H9 (cell line): ENCODE data around the gene BEGAIN. TPM values are rescaled to one million over a fixed set of nuclear protein-coding genes. Genes with fewer than 3 reads are reported as not detected.

Source experiments
- DNase-seq: peaks from one replicate; pipeline ENCODE4 v3.0.0-alpha.2; 2017
- H2AFZ ChIP-seq: one replicate; pipeline ENCODE4 v1.6.1; 2013; ENCODE audit warnings: mild to moderate bottlenecking, low read length, control low read depth, moderate library complexity
- H2AK5ac ChIP-seq: 2 replicates; pipeline ENCODE4 v1.6.1; 2013; ENCODE audit warnings: low read length, control low read depth, mixed read lengths; ENCODE audit not compliant: insufficient read length
- H2BK120ac ChIP-seq: one replicate; pipeline ENCODE4 v1.6.1; 2013; ENCODE audit warnings: low read depth, mild to moderate bottlenecking, low read length, control low read depth, inconsistent platforms; ENCODE audit not compliant: poor library complexity, severe bottlenecking
- H2BK12ac ChIP-seq: 2 replicates; pipeline ENCODE4 v1.6.1; 2013; ENCODE audit warnings: low read length, control low read depth, mixed read lengths, low read depth; ENCODE audit not compliant: insufficient read length
- H2BK15ac ChIP-seq: 2 replicates; pipeline ENCODE4 v1.6.1; 2013; ENCODE audit warnings: low read depth, low read length, control low read depth
- H2BK20ac ChIP-seq: one replicate; pipeline ENCODE4 v1.6.1; 2013; ENCODE audit warnings: low read depth, mild to moderate bottlenecking, low read length, control low read depth, inconsistent platforms; ENCODE audit not compliant: poor library complexity, severe bottlenecking
- H2BK5ac ChIP-seq: 2 replicates; pipeline ENCODE4 v1.6.1; 2013; ENCODE audit warnings: low read length, control low read depth, mixed read lengths; ENCODE audit not compliant: insufficient read length
- H3K14ac ChIP-seq: 2 replicates; pipeline ENCODE4 v1.6.1; 2013; ENCODE audit warnings: low read length, control low read depth; ENCODE audit not compliant: insufficient read depth
- H3K18ac ChIP-seq: 2 replicates; pipeline ENCODE4 v1.6.1; 2013; ENCODE audit warnings: low read depth, mild to moderate bottlenecking, mixed read lengths, low read length, control low read depth; ENCODE audit not compliant: insufficient read length
- H3K23ac ChIP-seq: 2 replicates; pipeline ENCODE4 v1.6.1; 2013; ENCODE audit warnings: low read length, control low read depth, mixed read lengths, low read depth; ENCODE audit not compliant: insufficient read length
- H3K23me2 ChIP-seq: 2 replicates; pipeline ENCODE4 v1.6.1; 2013; ENCODE audit warnings: low read depth, mild to moderate bottlenecking, mixed read lengths, low read length, control low read depth; ENCODE audit not compliant: insufficient read length, poor library complexity, severe bottlenecking
- H3K27ac ChIP-seq: 2 replicates; pipeline ENCODE4 v1.5.1; 2013; ENCODE audit warnings: low read length, control low read depth, mixed read lengths, low read depth; ENCODE audit not compliant: insufficient read length
- H3K27me3 ChIP-seq: 2 replicates; pipeline ENCODE4 v1.6.1; 2013; ENCODE audit warnings: low read length, control low read depth, inconsistent platforms; ENCODE audit not compliant: insufficient read depth
- H3K4ac ChIP-seq: 2 replicates; pipeline ENCODE4 v1.6.1; 2013; ENCODE audit warnings: low read depth, mild to moderate bottlenecking, control low read depth, inconsistent platforms, low read length, moderate library complexity
- H3K4me1 ChIP-seq: 2 replicates; pipeline ENCODE4 v1.6.1; 2013; ENCODE audit warnings: low read length, control low read depth, inconsistent platforms; ENCODE audit not compliant: insufficient read depth
- H3K4me2 ChIP-seq: 2 replicates; pipeline ENCODE4 v1.6.1; 2013; ENCODE audit warnings: low read length, control low read depth, mixed read lengths; ENCODE audit not compliant: insufficient read length, insufficient read depth
- H3K56ac ChIP-seq: 2 replicates; pipeline ENCODE4 v1.6.1; 2013; ENCODE audit warnings: low read depth, mild to moderate bottlenecking, mixed read lengths, low read length, control low read depth; ENCODE audit not compliant: insufficient read length
- H3K79me1 ChIP-seq: 2 replicates; pipeline ENCODE4 v1.6.1; 2013; ENCODE audit warnings: low read depth, mild to moderate bottlenecking, moderate library complexity, low read length, control low read depth, inconsistent platforms; ENCODE audit not compliant: insufficient read depth, poor library complexity, severe bottlenecking
- H3K79me2 ChIP-seq: 2 replicates; pipeline ENCODE4 v1.6.1; 2013; ENCODE audit warnings: low read length, control low read depth, inconsistent platforms; ENCODE audit not compliant: insufficient read depth
- H3K9ac ChIP-seq: 2 replicates; pipeline ENCODE4 v1.6.1; 2013; ENCODE audit warnings: low read length, control low read depth, mixed read lengths; ENCODE audit not compliant: insufficient read length; ENCODE audit errors: extremely low read depth
- H3K9me3 ChIP-seq: one replicate; pipeline ENCODE4 v1.6.1; 2013; ENCODE audit warnings: low read depth, low read length, inconsistent platforms; ENCODE audit not compliant: control insufficient read depth
- H3T11ph ChIP-seq: one replicate; pipeline ENCODE4 v1.6.1; 2013; ENCODE audit warnings: mild to moderate bottlenecking, low read length, control low read depth, inconsistent platforms
- H4K20me1 ChIP-seq: one replicate; pipeline ENCODE4 v1.6.1; 2013; ENCODE audit not compliant: control insufficient read depth, insufficient read length, insufficient read depth
- H4K5ac ChIP-seq: 2 replicates; pipeline ENCODE4 v1.6.1; 2013; ENCODE audit warnings: low read depth, mild to moderate bottlenecking, mixed read lengths, low read length, control low read depth; ENCODE audit not compliant: insufficient read length
- H4K8ac ChIP-seq: replicated peaks from 2 replicates; pipeline ENCODE4 v1.6.1; 2013; ENCODE audit warnings: low read length, control low read depth, mixed read lengths, low read depth; ENCODE audit not compliant: insufficient read length
- H4K91ac ChIP-seq: 2 replicates; pipeline ENCODE4 v1.6.1; 2013; ENCODE audit warnings: low read depth, mild to moderate bottlenecking, moderate library complexity, mixed read lengths, low read length, control low read depth; ENCODE audit not compliant: insufficient read length
- H3K27ac Mint-ChIP-seq, 3 experiments: 2 replicates in 2 of 3; 3 replicates in 1 of 3; pipeline ENCODE4 v1.8.0; 2020 to 2021; ENCODE audit warnings: mixed read lengths in 3 of 3, mild to moderate bottlenecking in 1 of 3, moderate library complexity in 1 of 3
- H3K27me3 Mint-ChIP-seq: 2 replicates; pipeline ENCODE4 v1.8.0; 2021; ENCODE audit warnings: low read depth, mild to moderate bottlenecking, moderate library complexity, mixed read lengths
- H3K36me3 Mint-ChIP-seq, 3 experiments: 2 replicates in 2 of 3; 3 replicates in 1 of 3; pipeline ENCODE4 v1.8.0; 2020 to 2021; ENCODE audit warnings: low read depth in 3 of 3, mixed read lengths in 3 of 3; ENCODE audit not compliant: insufficient read depth in 1 of 3
- H3K4me1 Mint-ChIP-seq, 2 experiments: 2 replicates each; pipeline ENCODE4 v1.8.0; 2020; ENCODE audit warnings: mixed read lengths in 2 of 2
- H3K4me3 Mint-ChIP-seq, 2 experiments: 2 replicates in 1 of 2; 3 replicates in 1 of 2; pipeline ENCODE4 v1.8.0; 2020 to 2021; ENCODE audit warnings: mild to moderate bottlenecking in 2 of 2, mixed read lengths in 2 of 2, moderate library complexity in 1 of 2
- H3K9me3 Mint-ChIP-seq, 2 experiments: 2 replicates in 1 of 2; 3 replicates in 1 of 2; pipeline ENCODE4 v1.8.0; 2020; ENCODE audit warnings: mild to moderate bottlenecking in 2 of 2, mixed read lengths in 2 of 2, moderate library complexity in 1 of 2
- CTCF ChIP-seq: fragments of 200-600 bp; sonication (generic); conservative IDR thresholded peaks from 3 replicates; pipeline ENCODE4 v1.8.0; 2021; ENCODE audit warnings: antibody characterized with exemption, mild to moderate bottlenecking
- WGBS: extraction: QIAGEN DNeasy Blood & Tissue Kit; methylation state at CpG from one replicate; pipeline ENCODE4 v1.1.7; 2013; ENCODE audit warnings: missing lambda C conversion rate, low lambda C conversion rate, mixed read lengths; ENCODE audit not compliant: insufficient read length; ENCODE audit errors: extremely low coverage; 5-methylcytosine and 5-hydroxymethylcytosine counted together
- total RNA-seq: library from RNA; stranded (reverse); gene quantifications from 2 replicates; pipeline ENCODE4 v1.2.1, GENCODE V29; 2021

The BEGAIN gene
- total RNA-seq, 1 experiment from 2014 or later: 2.6 TPM

GRCh38 chr14:100542619-100543205, 44.5 kb downstream of the BEGAIN start:
- H3K18ac ChIP-seq: no peak overlapping the region
- Mint-ChIP-seq H3K27ac (no peak overlapping the region; a peak in 1 of 7 replicates), H3K27me3 (peaks cover 2% of the 10 kb centered on the region; the same call in 1 of the 2 replicates)

More at GRCh38 chr14:100542619-100543205, 44.5 kb downstream of the BEGAIN start:
- TF ChIP-seq CTCF: no peak
- Histone ChIP-seq H2BK5ac (no peak overlapping the region), H3K4ac (no peak overlapping the region), H3K56ac (no peak overlapping the region), H3K79me1 (no peaks in the 10 kb centered on the region), H3K9me3 (no peaks in the 10 kb centered on the region), H3K27me3 (no peaks in the 10 kb centered on the region), H3K79me2 (no peaks in the 10 kb centered on the region), H3T11ph (no peak overlapping the region), H4K5ac (no peak overlapping the region), H3K4me1 (peaks cover 3% of the 10 kb centered on the region; the same call in 1 of the 2 replicates), H2BK120ac (no peak overlapping the region), H2BK20ac (no peak overlapping the region), H4K91ac (no peak overlapping the region), H3K4me2 (no peak overlapping the region), H2BK15ac (no peak overlapping the region), H2AFZ (no peak overlapping the region), H3K14ac (no peak overlapping the region), H3K23ac (no peak overlapping the region), H4K8ac (no peak overlapping the region), H2AK5ac (no peak overlapping the region), H4K20me1 (no peaks in the 10 kb centered on the region), H3K27ac (no peak overlapping the region), H2BK12ac (no peak overlapping the region), H3K23me2 (no peaks in the 10 kb centered on the region), H3K9ac (no peak overlapping the region)
- H3K9me3 Mint-ChIP-seq: no peaks in the 10 kb centered on the region; a peak in 1 of 5 replicates
- peaks cover 8 to 15% of the 10 kb centered on the region in 2 experiments for H3K4me1 Mint-ChIP-seq
- no peak for DNase-seq
- no CpG with 5 or more reads among the region's 12 CpGs for WGBS
- H3K36me3 Mint-ChIP-seq: no peaks in the 10 kb centered on the region
- H3K4me3 Mint-ChIP-seq: no peak overlapping the region
